HepG2 (cell line): ENCODE results near the gene POU2F2. TPM values are rescaled to one million over a fixed set of nuclear protein-coding genes. Genes with fewer than 3 reads are reported as not detected.

Experiments used
- ATAC-seq: fragments of 200-7000 bp; cut with Tn5 transposase; 3 replicates; pipeline ENCODE4 v1.9.1; 2020; ENCODE audit warnings: mild to moderate bottlenecking, moderate library complexity
- BruUV-seq: library from RNA; stranded (reverse); fragments of 400-500 nt; replicated peaks from 2 replicates; lab custom pipeline; 2021; lab: Mats Ljungman, UMichigan
- CTCF ChIA-PET: fragments of 300-600 bp; formaldehyde crosslinking; extraction: SDS; loops from one replicate; lab custom pipeline; 2021; ENCODE audit warnings: low total read pairs, inconsistent platforms, low intra/inter-chr PET ratio; lab: Yijun Ruan, JAX
- POLR2A ChIA-PET: fragments of 350-600 bp; sonication (Branson Sonifier 250); formaldehyde crosslinking; loops from one replicate; lab custom pipeline; 2020; ENCODE audit warnings: antibody characterized with exemption, inconsistent platforms; lab: Yijun Ruan, JAX
- DNase-seq: peaks from one replicate; pipeline ENCODE4 v3.0.0-alpha.2; 2015; ENCODE audit warnings: low spot score
- FAIRE-seq: peaks from 3 replicates; lab custom pipeline; 2011; peaks lifted over from hg19 to GRCh38; lab: Jason Lieb, UNC
- H2AFZ ChIP-seq: one replicate; pipeline ENCODE4 v1.6.1; 2011; ENCODE audit warnings: low read length, inconsistent platforms
- H3K27ac ChIP-seq: fragments of 300-600 bp; 3 replicates; pipeline ENCODE4 v1.8.0; 2011; ENCODE audit warnings: mixed run types, mild to moderate bottlenecking, mixed read lengths, low read length, inconsistent platforms; ENCODE audit not compliant: insufficient read depth; ENCODE audit errors: extremely low read length
- H3K27me3 ChIP-seq, 2 experiments: fragments of 200-600 bp in 1 of 2; 2 replicates in 1 of 2; 3 replicates in 1 of 2; pipeline versions ENCODE4 v1.6.0 to v1.8.0; 2011; ENCODE audit warnings: low read length in 2 of 2, mild to moderate bottlenecking in 2 of 2, moderate library complexity in 2 of 2, inconsistent platforms in 1 of 2; ENCODE audit not compliant: insufficient read depth in 2 of 2, control insufficient read depth in 1 of 2
- H3K36me3 ChIP-seq, 2 experiments: fragments of 200-600 bp in 1 of 2; replicated peaks in 1 of 2; 2 replicates in 1 of 2; 3 replicates in 1 of 2; pipeline versions ENCODE4 v1.5.1 to v1.8.0; 2011; ENCODE audit warnings: low read length in 2 of 2, inconsistent platforms in 1 of 2; ENCODE audit not compliant: insufficient read depth in 2 of 2, control insufficient read depth in 1 of 2
- H3K4me1 ChIP-seq: 2 replicates; pipeline ENCODE4 v1.5.1; 2012; ENCODE audit warnings: low read length, inconsistent platforms; ENCODE audit not compliant: insufficient read depth
- H3K4me2 ChIP-seq: 2 replicates; pipeline ENCODE4 v1.6.0; 2011; ENCODE audit warnings: low read depth, low read length, inconsistent platforms
- H3K4me3 ChIP-seq, 3 experiments: fragments of 200-600 bp in 1 of 3; sonication (generic), shearing (Covaris generic) in 1 of 3; replicated peaks in 1 of 3; 2 replicates each; pipeline ENCODE4 v1.5.1; 2011 to 2016; ENCODE audit warnings: low read length in 3 of 3, inconsistent platforms in 2 of 3, low read depth in 2 of 3, mild to moderate bottlenecking in 2 of 3, control low read depth in 1 of 3, mixed read lengths in 1 of 3; ENCODE audit not compliant: insufficient read depth in 1 of 3
- H3K79me2 ChIP-seq: one replicate; pipeline ENCODE4 v1.6.1; 2011; ENCODE audit warnings: low read length, inconsistent platforms; ENCODE audit not compliant: insufficient read depth
- H3K9ac ChIP-seq: 2 replicates; pipeline ENCODE4 v1.6.0; 2011; ENCODE audit warnings: mild to moderate bottlenecking, low read depth, low read length, inconsistent platforms; ENCODE audit not compliant: insufficient read depth
- H3K9me3 ChIP-seq: 2 replicates; pipeline ENCODE4 v1.5.1; 2012; ENCODE audit warnings: mild to moderate bottlenecking, low read length
- H4K20me1 ChIP-seq: 2 replicates; pipeline ENCODE4 v1.6.0; 2011; ENCODE audit warnings: inconsistent platforms, mild to moderate bottlenecking, low read length, moderate library complexity; ENCODE audit not compliant: insufficient read depth
- ADNP ChIP-seq: sonication (generic); formaldehyde crosslinking; IDR thresholded peaks from 2 replicates; pipeline ENCODE4 v1.4.0; 2020; ENCODE audit warnings: missing genetic modification reagents
- CSRNP1 ChIP-seq: sonication (generic); formaldehyde crosslinking; IDR thresholded peaks from 2 replicates; pipeline ENCODE4 v1.8.1; 2023; ENCODE audit warnings: mild to moderate bottlenecking, missing genetic modification reagents
- NBN ChIP-seq: fragments of 450-650 bp; conservative IDR thresholded peaks from 2 replicates; pipeline ENCODE4 v1.6.1; 2017
- SP5 ChIP-seq: IDR thresholded peaks from 2 replicates; pipeline ENCODE4 v1.6.1; 2016; ENCODE audit warnings: low read depth, borderline replicate concordance
- TSC22D2 ChIP-seq: sonication (generic); formaldehyde crosslinking; IDR thresholded peaks from 2 replicates; pipeline ENCODE4 v1.5.1; 2020; ENCODE audit warnings: missing genetic modification reagents, mild to moderate bottlenecking, borderline replicate concordance
- ZBTB2 ChIP-seq: sonication (generic); formaldehyde crosslinking; IDR thresholded peaks from 2 replicates; pipeline ENCODE4 v1.8.0; 2022; ENCODE audit warnings: low read depth, missing genetic modification reagents
- WGBS: methylation state at CpG from one replicate; pipeline ENCODE4 v1.1.6; 2017; ENCODE audit warnings: low lambda C conversion rate; 5-methylcytosine and 5-hydroxymethylcytosine counted together
- in situ Hi-C: cut with HindIII; loops from 2 replicates; pipeline ENCODE4 v1.10.0; 2017; ENCODE audit warnings: low pct_unique_long_range_greater_than_20kb; ENCODE audit not compliant: extremely low pct_ligation_motif_present
- intact Hi-C: fragments of 100-400 bp; cut with micrococcal nuclease; formaldehyde crosslinking; loops from one replicate; pipeline ENCODE4 v1.10.0; 2022; ENCODE audit not compliant: unreplicated experiment
- polyA plus RNA-seq, 8 experiments: library from polyadenylated mRNA; depleted of rRNA in 3 of 8; stranded (reverse) in 7 of 8; unstranded in 1 of 8; fragments of >200 nt; fragmentation: Illumina TruSeq in 4 of 8; extraction: Trizol in 4 of 8; gene quantifications; 2 replicates each; pipeline versions ENCODE4 v1.2.1 to v1.2.3, GENCODE V29; 2011 to 2016; ENCODE audit warnings: low read depth in 4 of 8, missing spikeins in 1 of 8, mixed read lengths in 1 of 8; ENCODE audit not compliant: insufficient read depth in 1 of 8
- total RNA-seq, 5 experiments: library from RNA; depleted of rRNA; stranded (reverse); fragments of >200 nt; fragmentation: Illumina TruSeq; extraction: Trizol; gene quantifications; 2 replicates each; pipeline ENCODE4 v1.2.3, GENCODE V29; 2016; ENCODE audit warnings: low read depth in 1 of 5
- TF ChIP-seq, protein P1 (sequence below): sonication (generic); formaldehyde crosslinking; IDR thresholded peaks from 2 replicates; pipeline ENCODE4 v1.5.1; 2020; ENCODE audit warnings: missing genetic modification reagents, mild to moderate bottlenecking, borderline replicate concordance
- TF ChIP-seq, protein P2 (sequence below): sonication (generic); formaldehyde crosslinking; IDR thresholded peaks from 2 replicates; pipeline ENCODE4 v1.4.0; 2020; ENCODE audit warnings: mild to moderate bottlenecking, missing genetic modification reagents

POU2F2 gene
- total and polyA plus RNA-seq, 2 of the 13 experiments (the other 11 are each of a cell fraction or from before 2014, with no cell fraction given), result 0.09 to 0.17 TPM

GRCh38 chr19:42065511-42065910 is 66.7 kb downstream of the POU2F2 start (continued):
- TF ChIP-seq CSRNP1 (CRISPR knock-in tag), result no peak
- no peak for TF ChIP-seq ZBTB2 (CRISPR knock-in tag)
- TF ChIP-seq, protein P1, sequence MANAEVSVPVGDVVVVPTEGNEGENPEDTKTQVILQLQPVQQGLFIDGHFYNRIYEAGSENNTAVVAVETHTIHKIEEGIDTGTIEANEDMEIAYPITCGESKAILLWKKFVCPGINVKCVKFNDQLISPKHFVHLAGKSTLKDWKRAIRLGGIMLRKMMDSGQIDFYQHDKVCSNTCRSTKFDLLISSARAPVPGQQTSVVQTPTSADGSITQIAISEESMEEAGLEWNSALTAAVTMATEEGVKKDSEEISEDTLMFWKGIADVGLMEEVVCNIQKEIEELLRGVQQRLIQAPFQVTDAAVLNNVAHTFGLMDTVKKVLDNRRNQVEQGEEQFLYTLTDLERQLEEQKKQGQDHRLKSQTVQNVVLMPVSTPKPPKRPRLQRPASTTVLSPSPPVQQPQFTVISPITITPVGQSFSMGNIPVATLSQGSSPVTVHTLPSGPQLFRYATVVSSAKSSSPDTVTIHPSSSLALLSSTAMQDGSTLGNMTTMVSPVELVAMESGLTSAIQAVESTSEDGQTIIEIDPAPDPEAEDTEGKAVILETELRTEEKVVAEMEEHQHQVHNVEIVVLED, result no peak

- Histone ChIP-seq H2AFZ (no peak overlapping the region), H3K9ac (no peak overlapping the region), H3K9me3 (no peaks in the 10 kb centered on the region), H3K4me2 (no peak overlapping the region), H3K27me3 (peaks cover 13 to 45% of the 10 kb centered on the region in 2 experiments), H4K20me1 (no peaks in the 10 kb centered on the region), H3K36me3 (no peaks in the 10 kb centered on the region), H3K27ac (no peak overlapping the region), H3K79me2 (no peaks in the 10 kb centered on the region)
- intact Hi-C loops (no loop called here), in situ Hi-C loops (no loop called here)
- BruUV-seq, result no TSS peak
- FAIRE-seq (no peak), DNase-seq (no peak)
- ChIA-PET POLR2A (interaction anchor here (0.7 kb wide), 1 partner anchor 8 kb away, joined by 3 read pairs; no protein-coding TSS in a partner anchor), CTCF (no interaction called here)
- no peak for TF ChIP-seq SP5 (CRISPR knock-in tag)
- no peak for TF ChIP-seq NBN
- TF ChIP-seq, protein P2, sequence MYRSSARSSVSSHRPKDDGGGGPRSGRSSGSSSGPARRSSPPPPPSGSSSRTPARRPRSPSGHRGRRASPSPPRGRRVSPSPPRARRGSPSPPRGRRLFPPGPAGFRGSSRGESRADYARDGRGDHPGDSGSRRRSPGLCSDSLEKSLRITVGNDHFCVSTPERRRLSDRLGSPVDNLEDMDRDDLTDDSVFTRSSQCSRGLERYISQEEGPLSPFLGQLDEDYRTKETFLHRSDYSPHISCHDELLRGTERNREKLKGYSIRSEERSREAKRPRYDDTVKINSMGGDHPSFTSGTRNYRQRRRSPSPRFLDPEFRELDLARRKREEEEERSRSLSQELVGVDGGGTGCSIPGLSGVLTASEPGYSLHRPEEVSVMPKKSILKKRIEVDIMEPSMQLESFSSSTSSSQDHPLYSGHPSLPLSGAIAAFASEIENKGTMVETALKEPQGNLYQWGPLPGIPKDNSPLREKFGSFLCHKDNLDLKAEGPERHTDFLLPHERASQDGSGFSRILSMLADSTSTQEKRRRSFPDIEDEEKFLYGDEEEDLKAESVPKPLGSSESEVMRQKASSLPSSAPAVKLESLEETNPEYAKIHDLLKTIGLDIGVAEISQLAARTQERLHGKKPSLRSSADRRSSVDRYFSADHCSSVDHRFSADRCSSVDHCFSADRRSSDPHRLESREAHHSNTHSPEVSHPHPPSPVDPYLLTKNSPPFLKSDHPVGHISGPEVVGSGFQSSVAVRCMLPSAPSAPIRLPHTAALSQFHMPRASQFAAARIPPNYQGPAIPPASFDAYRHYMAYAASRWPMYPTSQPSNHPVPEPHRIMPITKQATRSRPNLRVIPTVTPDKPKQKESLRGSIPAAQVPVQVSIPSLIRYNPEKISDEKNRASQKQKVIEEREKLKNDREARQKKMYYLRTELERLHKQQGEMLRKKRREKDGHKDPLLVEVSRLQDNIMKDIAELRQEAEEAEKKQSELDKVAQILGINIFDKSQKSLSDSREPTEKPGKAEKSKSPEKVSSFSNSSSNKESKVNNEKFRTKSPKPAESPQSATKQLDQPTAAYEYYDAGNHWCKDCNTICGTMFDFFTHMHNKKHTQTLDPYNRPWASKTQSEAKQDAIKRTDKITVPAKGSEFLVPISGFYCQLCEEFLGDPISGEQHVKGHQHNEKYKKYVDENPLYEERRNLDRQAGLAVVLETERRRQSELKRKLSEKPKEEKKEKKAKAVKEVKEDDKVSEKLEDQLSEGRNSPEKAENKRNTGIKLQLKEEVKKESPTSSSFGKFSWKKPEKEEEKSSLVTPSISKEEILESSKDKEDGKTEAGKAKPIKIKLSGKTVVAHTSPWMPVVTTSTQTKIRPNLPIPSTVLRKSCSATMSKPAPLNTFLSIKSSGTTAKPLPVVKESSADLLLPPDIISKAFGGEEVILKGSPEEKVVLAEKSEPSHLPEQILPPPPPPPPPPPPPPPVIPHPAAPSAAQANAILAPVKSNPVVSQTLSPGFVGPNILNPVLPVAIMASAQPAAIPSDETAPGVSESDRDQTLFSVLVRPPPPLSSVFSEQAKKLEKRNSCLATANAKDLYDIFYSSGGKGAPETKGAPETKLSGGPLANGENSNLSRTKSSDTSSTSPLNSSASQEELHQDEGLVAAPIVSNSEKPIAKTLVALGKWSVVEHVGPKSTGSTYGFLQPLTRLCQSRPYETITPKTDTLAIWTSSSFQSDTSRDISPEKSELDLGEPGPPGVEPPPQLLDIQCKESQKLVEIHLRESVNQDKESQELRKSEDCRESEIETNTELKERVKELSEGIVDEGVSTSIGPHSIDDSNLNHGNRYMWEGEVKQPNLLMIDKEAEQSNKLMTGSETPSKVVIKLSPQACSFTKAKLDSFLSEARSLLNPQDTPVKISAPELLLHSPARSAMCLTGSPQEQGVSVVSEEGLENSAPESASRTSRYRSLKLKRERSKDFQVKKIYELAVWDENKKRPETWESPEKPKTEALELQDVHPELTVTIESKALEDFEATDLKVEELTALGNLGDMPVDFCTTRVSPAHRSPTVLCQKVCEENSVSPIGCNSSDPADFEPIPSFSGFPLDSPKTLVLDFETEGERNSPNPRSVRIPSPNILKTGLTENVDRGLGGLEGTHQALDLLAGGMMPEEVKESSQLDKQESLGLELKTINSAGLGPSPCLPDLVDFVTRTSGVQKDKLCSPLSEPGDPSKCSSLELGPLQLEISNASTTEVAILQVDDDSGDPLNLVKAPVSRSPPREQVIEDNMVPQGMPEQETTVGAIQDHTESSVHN, result no peak
- no peak for TF ChIP-seq TSC22D2 (CRISPR knock-in tag)
- TF ChIP-seq ADNP (CRISPR knock-in tag), result no peak
- TF ChIP-seq, all 625 proteins: peak for 0
- Histone ChIP-seq H3K4me3 (no peak overlapping the region), H3K4me1 (0 out of 2 replicates have a peak, but pooled peaks cover 3% of the 10 kb centered on the region)
- no peak for ATAC-seq
- 3% methylated on average over 9 of the region's 13 CpGs for WGBS
Observed at GRCh38 chr19:42065051-42065450, 67.2 kb downstream of the POU2F2 start.
